Kidney epithelial cell (primary cell): Measurements from ENCODE around the gene EPHB3. TPM values are rescaled to one million over a fixed set of nuclear protein-coding genes. Genes with fewer than 3 reads are reported as not detected.

Experiments used
- DNase-seq: peaks from one replicate; pipeline ENCODE4 v3.0.0-alpha.2; 2010; ENCODE audit warnings: low read depth
- H3K27me3 ChIP-seq: 2 replicates; pipeline ENCODE4 v1.6.0; 2011; ENCODE audit warnings: low read length; ENCODE audit not compliant: control insufficient read depth, insufficient read depth
- H3K36me3 ChIP-seq: 2 replicates; pipeline ENCODE4 v1.5.1; 2011; ENCODE audit warnings: low read length; ENCODE audit not compliant: control insufficient read depth, insufficient read depth
- H3K4me3 ChIP-seq: 2 replicates; pipeline ENCODE4 v1.5.1; 2011; ENCODE audit warnings: low read depth, mild to moderate bottlenecking, control low read depth, low read length
- CTCF ChIP-seq: IDR thresholded peaks from 2 replicates; pipeline ENCODE4 v1.5.1; 2011; ENCODE audit warnings: mild to moderate bottlenecking, moderate library complexity, low read length, control low read depth, inconsistent platforms; ENCODE audit not compliant: insufficient read depth, poor library complexity, severe bottlenecking
- total RNA-seq: library from RNA; depleted of rRNA; stranded (reverse); fragments of >200 nt; gene quantifications from 2 replicates; pipeline ENCODE4 v1.2.3, GENCODE V29; 2015

EPHB3 gene
- total RNA-seq, 1 donor from 2014 or later = 1.5 TPM

- H3K4me3 ChIP-seq = no peak overlapping the region
- TF ChIP-seq CTCF = no peak
- H3K27me3 ChIP-seq = peaks cover 55% of the 10 kb centered on the region
- DNase-seq = no peak
- no peaks in the 10 kb centered on the region for H3K36me3 ChIP-seq
These were observed 39.2 kb downstream of the EPHB3 start for GRCh38 chr3:184600685-184601377.

GRCh38 chr3:184601576-184602371 is 40.2 kb downstream of the EPHB3 start:
- Histone ChIP-seq H3K4me3 (no peak overlapping the region), H3K27me3 (peaks cover 59% of the 10 kb centered on the region), H3K36me3 (no peaks in the 10 kb centered on the region)
- DNase-seq = no peak
- no peak for TF ChIP-seq CTCF

DNA sequence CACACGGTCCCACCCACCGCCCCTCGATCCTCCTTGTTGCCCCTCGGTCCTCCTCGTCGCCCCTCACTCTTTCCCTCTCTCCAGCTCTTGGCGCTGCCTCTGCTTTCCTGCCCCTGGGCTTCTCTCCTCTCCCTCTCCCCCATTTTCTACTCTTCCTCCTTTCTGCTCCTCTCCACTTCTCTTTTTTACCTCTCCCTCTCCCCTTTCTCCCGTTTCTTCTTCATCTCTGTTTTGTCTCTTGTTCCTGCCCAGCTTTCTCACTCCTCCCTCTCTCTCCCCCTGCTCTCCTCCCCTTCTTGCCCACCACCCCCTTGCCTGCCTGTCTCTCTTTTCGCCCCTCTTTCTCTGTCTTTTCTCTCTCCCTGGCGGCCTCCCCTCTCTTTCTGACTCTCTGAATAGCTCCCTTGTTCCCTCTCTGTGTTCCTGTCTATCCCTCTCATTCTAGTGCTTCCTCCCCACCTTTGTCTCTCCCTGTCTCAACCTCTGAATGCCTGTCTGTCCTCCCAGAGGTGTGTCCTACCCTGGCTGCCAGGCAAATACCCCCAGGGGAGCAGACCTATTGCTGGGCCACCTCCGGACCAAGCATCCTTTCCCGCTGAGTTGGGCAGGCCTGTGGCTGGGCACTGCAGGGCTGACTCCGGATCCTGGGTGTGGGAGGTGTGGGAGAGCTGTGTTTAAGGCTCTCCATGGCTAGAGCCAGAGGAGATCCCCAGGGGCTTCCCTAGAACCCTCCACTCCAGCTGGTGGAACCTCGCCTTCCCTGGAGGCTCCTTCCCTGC is 41.0 kb downstream of the EPHB3 start:
- peaks cover 59% of the 10 kb centered on the region for H3K27me3 ChIP-seq
- no peak overlapping the region for H3K4me3 ChIP-seq
- no peaks in the 10 kb centered on the region for H3K36me3 ChIP-seq
- TF ChIP-seq CTCF = no peak
- no peak for DNase-seq

DNA sequence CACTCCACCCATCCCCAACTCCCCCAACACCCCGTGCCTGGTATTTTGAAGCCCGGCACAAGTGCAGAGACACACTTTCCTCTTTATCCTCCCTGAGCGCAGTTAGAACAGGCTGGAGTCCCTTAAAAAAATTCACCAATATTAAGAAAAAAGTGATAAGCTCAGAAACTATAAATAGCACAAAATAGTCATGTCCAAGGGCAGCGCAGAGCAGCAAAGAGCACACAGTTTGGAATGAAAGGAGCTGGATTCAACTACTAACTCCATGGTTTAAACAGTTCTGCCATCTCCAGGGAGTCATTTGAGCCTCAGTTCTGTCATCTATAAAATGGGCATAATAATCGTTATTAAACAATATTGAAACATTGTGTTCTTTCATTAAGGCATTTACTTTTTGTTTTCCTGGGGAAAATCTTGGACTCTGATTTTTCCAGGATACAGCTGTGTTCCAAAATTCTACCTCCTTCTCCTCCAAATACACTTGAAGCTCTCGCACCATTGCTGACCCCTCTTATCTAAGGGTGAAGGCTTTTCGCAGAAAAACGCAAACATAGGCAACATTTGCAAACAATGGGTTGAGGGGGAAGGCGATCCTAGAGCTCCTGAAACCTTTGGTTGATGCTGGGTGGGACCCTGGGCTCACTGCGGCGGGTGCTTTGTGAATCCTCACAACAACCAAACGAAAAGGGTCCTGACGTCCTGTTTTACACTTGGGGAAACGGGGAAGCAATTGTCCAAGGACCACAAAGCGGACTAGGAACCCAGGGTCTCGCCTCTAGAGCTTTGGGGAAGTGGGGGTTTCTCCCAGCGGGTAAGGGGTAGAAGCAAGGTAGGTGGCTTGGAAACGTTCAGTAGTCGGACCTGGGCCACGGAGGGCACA is 41.8 kb downstream of the EPHB3 start:
- peaks cover 59% of the 10 kb centered on the region for H3K27me3 ChIP-seq
- no peak for TF ChIP-seq CTCF
- no peak overlapping the region for H3K4me3 ChIP-seq
- no peaks in the 10 kb centered on the region for H3K36me3 ChIP-seq
- DNase-seq = no peak

- Histone ChIP-seq H3K4me3 (peak overlapping the region; percentile 10), H3K27me3 (peaks cover 59% of the 10 kb centered on the region), H3K36me3 (no peaks in the 10 kb centered on the region)
- no peak for TF ChIP-seq CTCF
- no peak for DNase-seq
These were observed 42.5 kb downstream of the EPHB3 start for GRCh38 chr3:184604039-184604601.
